Sigmoid colon (tissue), 4 donors: Measurements from ENCODE around the gene TADA3.

Source experiments
- EP300 ChIP-seq, 4 donors: sonication (generic); formaldehyde crosslinking; IDR thresholded peaks; one replicate each; pipeline ENCODE4 v1.6.1; 2017; ENCODE audit warnings: antibody characterized with exemption in 4 of 4
- POLR2A ChIP-seq, 2 donors: fragments of 450-650 bp; IDR thresholded peaks; one replicate each; pipeline ENCODE4 v1.6.1; 2016; ENCODE audit warnings: antibody characterized with exemption in 2 of 2, mild to moderate bottlenecking in 2 of 2, moderate library complexity in 2 of 2
- TF ChIP-seq, protein P1 (sequence below), 4 experiments: fragments of 450-650 bp in 3 of 4; fragments of 200-600 bp in 1 of 4; IDR thresholded peaks; one replicate each; pipeline ENCODE4 v1.5.1; 2016 to 2019; ENCODE audit warnings: antibody characterized with exemption in 4 of 4, mild to moderate bottlenecking in 3 of 4, moderate library complexity in 2 of 4

DNA sequence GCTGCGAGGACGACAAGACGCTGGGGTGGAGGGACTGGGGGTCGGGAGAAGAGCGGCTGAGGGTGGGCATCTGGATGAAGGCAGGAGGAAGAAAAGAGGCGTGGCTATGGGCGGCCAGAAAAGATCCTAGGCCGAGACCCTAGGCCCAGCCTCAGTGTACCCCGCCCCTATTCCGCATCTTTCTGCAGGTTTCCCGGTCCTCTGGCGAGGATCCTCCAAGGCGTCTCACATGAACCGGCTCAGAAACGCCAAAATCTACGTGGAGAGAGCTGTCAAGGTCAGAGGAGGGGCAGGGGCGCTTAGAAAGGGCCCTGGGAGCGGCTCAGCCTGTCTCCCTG, 18.1 kb upstream of the TADA3 start:
- TF ChIP-seq, protein P1, sequence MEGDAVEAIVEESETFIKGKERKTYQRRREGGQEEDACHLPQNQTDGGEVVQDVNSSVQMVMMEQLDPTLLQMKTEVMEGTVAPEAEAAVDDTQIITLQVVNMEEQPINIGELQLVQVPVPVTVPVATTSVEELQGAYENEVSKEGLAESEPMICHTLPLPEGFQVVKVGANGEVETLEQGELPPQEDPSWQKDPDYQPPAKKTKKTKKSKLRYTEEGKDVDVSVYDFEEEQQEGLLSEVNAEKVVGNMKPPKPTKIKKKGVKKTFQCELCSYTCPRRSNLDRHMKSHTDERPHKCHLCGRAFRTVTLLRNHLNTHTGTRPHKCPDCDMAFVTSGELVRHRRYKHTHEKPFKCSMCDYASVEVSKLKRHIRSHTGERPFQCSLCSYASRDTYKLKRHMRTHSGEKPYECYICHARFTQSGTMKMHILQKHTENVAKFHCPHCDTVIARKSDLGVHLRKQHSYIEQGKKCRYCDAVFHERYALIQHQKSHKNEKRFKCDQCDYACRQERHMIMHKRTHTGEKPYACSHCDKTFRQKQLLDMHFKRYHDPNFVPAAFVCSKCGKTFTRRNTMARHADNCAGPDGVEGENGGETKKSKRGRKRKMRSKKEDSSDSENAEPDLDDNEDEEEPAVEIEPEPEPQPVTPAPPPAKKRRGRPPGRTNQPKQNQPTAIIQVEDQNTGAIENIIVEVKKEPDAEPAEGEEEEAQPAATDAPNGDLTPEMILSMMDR (IDR thresholded peaks at IDR 0.05): no peak
- no peak for TF ChIP-seq POLR2A (IDR thresholded peaks at IDR 0.05)
- TF ChIP-seq EP300 (IDR thresholded peaks at IDR 0.05): no peak
